T-helper 2 cell treated with Interferon-gamma antibody and Interleukin-4, amounts not matched to agents 5 μg/mL and 100 μg/mL, for 36 hours (primary cell): ENCODE measurements around the gene ZDHHC17.

Experiments used
- DNase-seq: peaks from one replicate; pipeline ENCODE4 v3.0.0; 2021; ENCODE audit warnings: low spot score
- H3K27ac Mint-ChIP-seq: one replicate; pipeline ENCODE4 v1.8.0; 2021; ENCODE audit warnings: mild to moderate bottlenecking, mixed read lengths
- H3K27me3 Mint-ChIP-seq: one replicate; pipeline ENCODE4 v1.8.0; 2021; ENCODE audit warnings: low read depth, mixed read lengths
- H3K36me3 Mint-ChIP-seq: one replicate; pipeline ENCODE4 v1.8.0; 2021; ENCODE audit warnings: low read depth, mixed read lengths
- H3K4me1 Mint-ChIP-seq: one replicate; pipeline ENCODE4 v1.8.0; 2021; ENCODE audit warnings: low read depth, mixed read lengths
- H3K4me3 Mint-ChIP-seq: one replicate; pipeline ENCODE4 v1.8.0; 2022; ENCODE audit warnings: mild to moderate bottlenecking, moderate library complexity, mixed read lengths
- H3K9me3 Mint-ChIP-seq: one replicate; pipeline ENCODE4 v1.8.0; 2021; ENCODE audit warnings: mixed read lengths

Gene ZDHHC17

DNA sequence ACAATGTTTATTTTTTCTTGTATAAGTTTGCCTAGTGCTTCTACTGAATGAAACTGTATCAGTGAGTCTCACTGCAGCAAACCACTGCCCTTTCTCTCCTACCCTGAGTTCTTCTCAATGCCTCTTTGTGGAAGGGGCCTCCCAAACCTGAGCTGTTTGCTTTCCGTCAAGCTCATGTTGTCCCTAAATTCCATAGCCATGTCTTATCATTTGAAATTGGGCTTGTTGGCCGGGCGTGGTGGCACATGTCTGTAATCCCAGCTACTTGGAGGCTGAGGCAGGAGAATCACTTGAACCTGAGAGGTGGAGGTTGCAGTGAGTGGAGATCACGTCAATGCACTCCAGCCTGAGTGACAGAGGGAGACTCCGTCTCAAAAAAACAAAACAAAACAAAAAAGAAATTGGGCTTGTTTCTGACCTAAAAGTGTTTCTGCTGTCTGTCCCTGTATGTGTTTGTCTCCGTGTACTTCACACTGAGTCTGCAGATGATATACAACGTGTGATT, 116.7 kb downstream of the ZDHHC17 start:
- peaks cover 8% of the 10 kb centered on the region for H3K4me1 Mint-ChIP-seq
- peaks cover 62% of the 10 kb centered on the region for H3K27me3 Mint-ChIP-seq
- DNase-seq, result no peak

DNA sequence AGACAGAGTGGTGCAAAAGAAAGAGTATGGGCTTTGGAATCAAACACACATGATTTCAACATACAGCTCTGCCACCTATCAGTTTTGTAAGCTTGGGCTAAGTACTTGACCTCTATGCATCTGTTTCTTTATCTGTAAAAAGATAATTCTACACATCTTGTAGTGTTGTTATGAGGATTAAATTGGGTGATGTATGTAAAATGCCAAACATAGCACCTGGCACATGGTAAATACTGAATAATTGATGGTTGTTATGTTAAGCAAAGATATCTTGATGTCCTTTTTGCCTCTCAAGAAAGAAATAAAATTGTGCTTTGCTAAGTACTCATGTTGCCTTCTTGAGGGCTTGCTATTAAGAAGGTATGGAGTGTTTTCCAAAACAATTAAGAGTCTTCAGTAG, 117.2 kb downstream of the ZDHHC17 start:
- Mint-ChIP-seq H3K4me1 (peaks cover 8% of the 10 kb centered on the region), H3K27me3 (peaks cover 61% of the 10 kb centered on the region), H3K4me3 (no peak overlapping the region), H3K9me3 (no peaks in the 10 kb centered on the region), H3K36me3 (no peaks in the 10 kb centered on the region), H3K27ac (no peak overlapping the region)
- DNase-seq, result no peak

More for the DNA sequence above, 116.7 kb downstream of the ZDHHC17 start:
- no peaks in the 10 kb centered on the region for H3K36me3 Mint-ChIP-seq
- H3K4me3 Mint-ChIP-seq, result no peak overlapping the region
- H3K27ac Mint-ChIP-seq, result no peak overlapping the region
- H3K9me3 Mint-ChIP-seq, result no peaks in the 10 kb centered on the region

DNA sequence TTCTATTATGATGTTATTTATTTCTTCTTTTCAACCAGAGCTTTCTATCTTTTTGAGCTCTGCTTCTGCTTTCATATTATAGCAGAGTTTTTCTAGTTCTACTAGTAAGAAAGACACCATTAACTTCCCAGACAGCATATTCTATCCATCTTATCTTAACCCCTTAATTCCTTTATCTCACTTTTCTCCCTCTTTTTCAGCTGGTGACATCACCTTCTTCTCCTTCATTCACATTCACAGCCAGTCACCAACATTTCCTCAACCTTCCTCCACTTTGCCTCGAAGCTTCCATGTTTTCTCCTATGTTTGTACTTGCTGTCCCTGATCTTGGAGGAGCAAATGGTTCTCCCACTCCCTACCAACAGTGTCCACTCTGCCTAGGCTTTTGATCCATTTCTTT, 118.5 kb downstream of the ZDHHC17 start:
- no peaks in the 10 kb centered on the region for H3K36me3 Mint-ChIP-seq
- H3K27me3 Mint-ChIP-seq, result peaks cover 54% of the 10 kb centered on the region
- no peaks in the 10 kb centered on the region for H3K9me3 Mint-ChIP-seq
- H3K4me1 Mint-ChIP-seq, result peaks cover 8% of the 10 kb centered on the region
- H3K4me3 Mint-ChIP-seq, result no peak overlapping the region
- no peak overlapping the region for H3K27ac Mint-ChIP-seq
- no peak for DNase-seq

DNA sequence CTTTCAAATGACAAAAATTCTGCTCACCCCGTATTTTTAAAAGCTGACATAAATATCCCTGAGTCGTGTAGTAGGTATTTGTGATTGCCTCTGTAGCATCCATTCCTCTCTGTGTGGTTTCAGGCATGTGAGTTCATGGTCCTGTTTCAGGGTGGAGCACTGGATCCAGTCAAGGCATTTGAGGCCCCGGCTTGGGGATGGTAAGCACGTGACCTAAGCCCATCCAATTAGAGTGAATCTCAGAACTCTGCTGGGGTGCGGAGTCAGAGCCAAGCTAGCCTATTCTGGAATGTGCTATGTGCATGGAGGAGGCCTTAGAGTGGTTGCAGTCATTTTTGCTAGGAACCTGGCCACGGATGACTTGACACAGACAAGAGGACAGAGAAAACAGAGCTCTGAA, 119.2 kb downstream of the ZDHHC17 start:
- Mint-ChIP-seq H3K27me3 (peaks cover 47% of the 10 kb centered on the region), H3K9me3 (no peaks in the 10 kb centered on the region)
- no peak for DNase-seq

DNA sequence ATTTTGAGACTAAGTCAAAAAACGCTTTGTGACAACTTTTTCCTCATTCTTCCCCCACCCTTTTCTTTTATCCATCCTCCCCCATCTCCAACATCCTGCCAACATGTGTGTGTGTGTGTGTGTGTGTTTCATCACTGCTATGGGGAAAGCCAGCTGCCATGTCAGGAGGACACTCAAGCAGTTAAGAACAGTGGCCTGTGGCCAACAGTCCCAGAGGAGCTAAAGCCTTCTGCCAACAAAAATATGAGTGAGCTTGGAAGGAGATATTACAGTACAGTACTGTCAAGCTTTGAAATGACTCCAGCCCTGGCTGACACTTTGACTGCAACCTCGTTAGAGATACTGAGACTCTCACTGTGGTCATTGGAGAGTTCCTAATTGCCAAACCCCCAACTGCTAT, 119.9 kb downstream of the ZDHHC17 start:
- DNase-seq, result no peak
- Mint-ChIP-seq H3K9me3 (no peaks in the 10 kb centered on the region), H3K4me1 (peaks cover 5% of the 10 kb centered on the region)

More for the DNA sequence above, 119.2 kb downstream of the ZDHHC17 start:
- H3K4me1 Mint-ChIP-seq, result peaks cover 8% of the 10 kb centered on the region
- H3K27ac Mint-ChIP-seq, result no peak overlapping the region
- H3K4me3 Mint-ChIP-seq, result no peak overlapping the region
- no peaks in the 10 kb centered on the region for H3K36me3 Mint-ChIP-seq

DNA sequence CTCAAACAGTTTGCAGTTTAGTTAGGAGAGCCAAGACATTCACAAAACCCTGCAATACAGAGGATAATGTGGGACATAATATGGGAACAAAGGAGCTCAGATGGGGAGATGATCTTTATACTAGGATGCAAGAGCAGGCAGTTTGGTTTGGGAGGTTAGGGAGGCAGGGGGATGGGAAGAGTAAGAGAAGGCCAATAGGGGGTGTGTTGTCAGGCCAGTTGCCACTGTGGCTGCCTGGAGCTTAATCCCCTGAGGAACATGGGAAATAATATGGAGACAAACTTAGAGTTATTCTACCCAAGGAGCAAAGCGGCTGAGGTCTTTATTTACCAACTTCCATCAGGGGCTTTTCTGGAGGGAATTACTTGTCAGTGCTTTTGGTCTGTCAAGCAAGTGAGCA, 124.9 kb downstream of the ZDHHC17 start:
- Mint-ChIP-seq H3K27me3 (peaks cover 5% of the 10 kb centered on the region), H3K4me3 (no peak overlapping the region), H3K9me3 (no peaks in the 10 kb centered on the region), H3K4me1 (peaks cover 5% of the 10 kb centered on the region), H3K36me3 (no peaks in the 10 kb centered on the region), H3K27ac (no peak overlapping the region)
- no peak for DNase-seq

More for the DNA sequence above, 119.9 kb downstream of the ZDHHC17 start:
- Mint-ChIP-seq H3K36me3 (no peaks in the 10 kb centered on the region), H3K27me3 (peaks cover 43% of the 10 kb centered on the region), H3K27ac (no peak overlapping the region), H3K4me3 (no peak overlapping the region)

DNA sequence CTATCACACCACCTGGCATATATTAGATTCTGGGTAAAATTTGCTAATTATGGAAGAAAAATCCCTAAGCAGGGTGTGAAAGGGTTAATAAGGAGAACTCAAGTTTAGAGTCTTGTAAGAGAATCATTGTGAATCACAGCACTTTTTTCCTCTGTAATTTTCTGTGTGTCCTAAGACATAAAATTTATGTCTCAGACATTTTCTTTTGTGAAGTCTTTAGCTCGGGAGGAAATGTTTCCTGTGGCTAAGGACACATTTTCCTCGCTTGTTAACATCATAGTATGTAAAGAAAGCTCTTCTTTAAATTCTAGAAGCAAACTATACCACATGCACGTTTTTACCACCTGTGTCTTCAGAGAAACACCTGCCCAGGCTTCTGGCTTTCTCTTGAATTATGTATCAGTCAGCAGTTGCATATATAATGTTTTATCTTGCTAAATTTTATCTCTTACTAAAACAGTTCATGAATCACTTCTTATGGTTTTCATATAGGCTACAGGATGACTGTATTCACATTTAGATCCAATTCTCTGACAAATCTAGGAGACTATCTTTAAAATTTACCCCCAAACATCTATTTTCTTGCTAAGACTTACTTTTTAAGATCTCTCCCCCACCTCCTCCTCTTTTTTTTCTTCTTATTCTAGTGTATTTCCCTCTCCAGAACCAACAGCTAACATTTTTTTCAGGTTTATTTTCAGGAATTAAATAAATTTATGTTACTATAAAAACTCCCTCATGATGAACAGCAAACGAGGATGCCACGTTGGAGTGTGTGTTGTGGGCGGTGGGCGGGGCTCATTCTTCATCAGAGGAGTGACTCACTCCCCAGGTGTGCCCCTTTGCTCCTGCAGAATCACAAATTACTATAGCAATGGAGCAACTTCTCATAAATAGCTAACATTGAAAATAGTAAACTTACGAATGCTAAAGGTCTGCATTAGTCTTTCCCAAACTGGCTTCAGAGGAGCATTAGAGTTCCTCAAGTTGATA, 126.5 kb downstream of the ZDHHC17 start:
- Mint-ChIP-seq H3K36me3 (no peaks in the 10 kb centered on the region), H3K27ac (no peak overlapping the region), H3K9me3 (no peaks in the 10 kb centered on the region), H3K4me3 (no peak overlapping the region), H3K27me3 (peaks cover 2% of the 10 kb centered on the region), H3K4me1 (peaks cover 5% of the 10 kb centered on the region)
- DNase-seq, result peak; percentile 10

DNA sequence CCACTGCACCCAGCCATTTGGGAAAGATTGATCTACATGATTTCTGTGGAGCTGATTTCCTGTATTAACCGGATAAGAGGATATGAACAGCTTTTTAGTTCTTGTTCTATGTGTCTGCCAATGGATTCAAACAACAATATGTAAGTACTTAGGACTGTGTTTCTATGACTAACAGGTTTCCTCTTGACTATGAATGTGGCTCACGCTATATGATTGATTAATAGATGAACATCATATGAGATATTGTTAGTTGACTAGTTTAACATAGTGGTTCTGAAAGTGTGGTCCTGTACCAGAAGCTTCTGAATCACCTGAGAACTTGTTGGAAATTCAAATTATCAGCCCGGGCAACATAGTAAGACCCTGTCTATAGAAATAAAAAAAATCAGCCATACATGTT, 127.7 kb downstream of the ZDHHC17 start:
- Mint-ChIP-seq H3K27ac (no peak overlapping the region), H3K9me3 (no peaks in the 10 kb centered on the region), H3K36me3 (no peaks in the 10 kb centered on the region), H3K4me3 (no peak overlapping the region), H3K27me3 (no peaks in the 10 kb centered on the region), H3K4me1 (peaks cover 5% of the 10 kb centered on the region)
- no peak for DNase-seq

DNA sequence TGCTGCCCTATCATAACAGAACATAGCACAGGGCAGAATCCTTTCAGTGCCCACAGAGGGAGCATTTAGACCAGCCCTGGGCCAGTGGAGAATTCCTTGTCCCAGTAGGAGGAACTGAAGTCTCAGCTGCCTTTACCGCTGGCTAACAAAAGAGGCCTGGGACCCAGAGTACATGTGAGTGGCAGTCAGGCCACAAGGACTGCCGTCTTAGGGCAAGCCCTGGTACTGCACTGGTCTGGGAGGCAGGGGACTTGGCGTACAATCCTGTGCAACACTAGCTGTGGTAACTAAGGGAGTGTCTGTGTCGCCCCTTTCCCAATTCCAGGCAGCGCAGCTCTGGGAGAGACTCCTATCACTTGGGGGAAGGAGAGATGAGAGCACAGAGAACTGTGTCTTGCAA, 131.9 kb downstream of the ZDHHC17 start:
- Mint-ChIP-seq H3K36me3 (no peaks in the 10 kb centered on the region), H3K27ac (no peak overlapping the region), H3K4me1 (peaks cover under 1% of the 10 kb centered on the region), H3K27me3 (no peaks in the 10 kb centered on the region), H3K4me3 (no peak overlapping the region), H3K9me3 (no peaks in the 10 kb centered on the region)
- DNase-seq, result no peak

DNA sequence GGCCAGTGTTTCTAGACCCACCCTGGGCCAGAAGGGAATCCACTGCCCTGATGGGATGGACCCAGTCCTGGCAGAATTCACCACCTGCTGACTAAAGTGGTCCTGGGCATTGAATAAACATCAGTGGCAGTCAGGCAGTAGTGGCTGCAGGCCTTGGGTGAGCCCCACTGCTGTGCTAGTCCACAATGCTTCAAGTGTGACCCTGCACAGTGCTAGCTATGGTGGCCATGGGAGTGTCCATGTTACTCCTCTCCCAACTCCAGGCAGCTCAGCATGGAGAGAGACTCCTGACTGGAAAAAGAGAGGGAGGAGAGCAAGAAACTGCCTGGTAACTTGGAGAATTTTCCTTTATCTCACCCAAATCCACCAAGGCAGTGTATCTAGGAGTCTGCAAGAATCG, 132.4 kb downstream of the ZDHHC17 start:
- Mint-ChIP-seq H3K36me3 (no peaks in the 10 kb centered on the region), H3K9me3 (no peaks in the 10 kb centered on the region), H3K27me3 (no peaks in the 10 kb centered on the region), H3K27ac (no peak overlapping the region), H3K4me3 (no peak overlapping the region), H3K4me1 (no peaks in the 10 kb centered on the region)
- no peak for DNase-seq

DNA sequence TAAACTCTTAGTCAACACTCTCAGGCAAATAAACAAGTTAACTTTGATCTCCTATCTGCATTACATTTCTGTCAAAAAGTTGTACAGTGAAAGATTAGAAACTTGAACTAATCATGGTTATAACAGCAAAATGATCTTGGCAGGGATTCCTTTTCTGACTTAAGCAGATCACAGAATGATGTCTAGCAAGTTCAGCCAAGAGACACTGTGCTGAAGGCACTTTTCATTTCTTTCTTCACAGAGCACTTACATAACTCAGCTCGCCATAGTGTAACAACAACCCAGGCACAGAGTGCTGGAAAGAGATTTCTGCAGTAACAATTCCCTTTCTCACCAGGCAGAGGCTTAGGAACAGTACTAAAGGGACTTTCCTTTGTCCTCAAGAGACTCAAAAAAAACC, 134.5 kb downstream of the ZDHHC17 start:
- H3K4me3 Mint-ChIP-seq, result no peak overlapping the region
- no peak for DNase-seq
- peaks cover 7% of the 10 kb centered on the region for H3K4me1 Mint-ChIP-seq
- no peak overlapping the region for H3K27ac Mint-ChIP-seq
- no peaks in the 10 kb centered on the region for H3K9me3 Mint-ChIP-seq
- no peaks in the 10 kb centered on the region for H3K27me3 Mint-ChIP-seq
- no peaks in the 10 kb centered on the region for H3K36me3 Mint-ChIP-seq

DNA sequence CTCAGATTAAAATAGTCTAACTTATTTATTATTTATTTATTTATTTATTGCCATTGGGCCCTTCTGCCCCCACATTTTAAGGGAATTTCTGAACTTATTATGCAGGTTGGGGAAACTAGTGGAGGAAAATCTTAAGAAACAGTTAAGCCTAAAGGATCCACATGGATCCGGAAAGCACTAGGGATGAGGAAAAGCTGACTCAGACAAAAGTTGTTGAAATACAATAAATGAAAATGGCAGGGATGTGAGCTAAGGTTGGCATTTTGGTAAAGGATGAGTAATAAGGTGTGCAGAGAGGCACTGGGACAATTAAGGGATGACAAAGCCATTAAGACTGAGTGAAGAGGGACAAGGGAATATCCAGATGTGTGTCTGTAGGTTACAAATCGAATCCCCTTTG, 135.6 kb downstream of the ZDHHC17 start:
- H3K9me3 Mint-ChIP-seq, result no peaks in the 10 kb centered on the region
- peaks cover 7% of the 10 kb centered on the region for H3K4me1 Mint-ChIP-seq
- no peak for DNase-seq
- no peaks in the 10 kb centered on the region for H3K36me3 Mint-ChIP-seq
- no peak overlapping the region for H3K27ac Mint-ChIP-seq
- H3K27me3 Mint-ChIP-seq, result no peaks in the 10 kb centered on the region
- H3K4me3 Mint-ChIP-seq, result no peak overlapping the region

DNA sequence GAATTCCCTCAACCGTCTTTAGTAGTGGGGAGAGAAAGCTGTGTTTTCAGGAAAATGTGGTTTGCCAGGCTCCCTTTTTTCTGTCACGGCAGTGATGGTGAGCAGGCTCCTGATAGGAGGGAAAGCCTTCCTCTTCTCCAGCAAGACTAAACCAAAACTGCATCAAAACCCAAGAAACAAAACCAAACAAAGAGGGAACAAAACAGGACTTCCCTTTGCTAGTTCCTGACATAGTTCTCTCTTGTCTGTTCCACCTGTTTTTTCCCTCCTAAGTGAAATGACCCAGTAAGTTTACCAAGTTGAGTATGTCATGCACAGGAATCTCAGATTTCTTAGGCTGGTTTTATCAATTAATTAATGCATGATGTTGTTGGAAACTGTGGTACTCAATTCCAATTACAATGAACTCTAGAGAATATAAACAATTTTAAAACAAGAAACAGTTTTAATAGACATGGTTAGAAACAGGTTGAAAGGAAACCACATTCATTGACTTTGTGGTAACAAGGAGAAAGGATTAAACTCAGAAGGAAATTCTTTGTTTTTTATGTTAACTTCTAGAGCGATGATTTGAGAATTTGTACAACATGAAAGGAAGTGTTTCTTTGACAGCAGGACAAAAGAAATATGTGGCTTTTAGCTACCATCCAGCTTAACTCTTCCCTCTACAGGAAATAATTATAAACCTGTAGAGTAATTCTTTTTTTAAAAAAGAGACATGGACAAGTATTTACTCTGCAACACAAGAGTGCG, 137.9 kb downstream of the ZDHHC17 start:
- no peak overlapping the region for H3K4me3 Mint-ChIP-seq
- no peak for DNase-seq

More for the DNA sequence above, 137.9 kb downstream of the ZDHHC17 start:
- H3K27me3 Mint-ChIP-seq, result no peaks in the 10 kb centered on the region
- H3K9me3 Mint-ChIP-seq, result no peaks in the 10 kb centered on the region
- no peaks in the 10 kb centered on the region for H3K36me3 Mint-ChIP-seq
- H3K4me1 Mint-ChIP-seq, result peaks cover 7% of the 10 kb centered on the region
- H3K27ac Mint-ChIP-seq, result no peak overlapping the region
